ENCODE results near the gene CFAP45. TPM values are rescaled to one million over a fixed set of nuclear protein-coding genes. Genes with fewer than 3 reads are reported as not detected.

The CFAP45 gene
- total RNA-seq, 4 donors from 2014 or later = 0.97 to 3.6 (median 1.8) TPM; not detected in 1

- Histone ChIP-seq H3K36me3 (no peaks in the 10 kb centered on the region), H3K4me3 (peak overlapping the region; percentile 66 to 68), H3K9me3 (no peaks in the 10 kb centered on the region), H3K4me1 (no peaks in the 10 kb centered on the region), H3K27me3 (no peaks in the 10 kb centered on the region), H3K27ac (peak overlapping the region; percentile 92 to 94)
- DNase-seq = peak; percentile 82 to 84
- intact Hi-C loops (cut with DNase I; ENCODE audit: low total_unique reads) = no loop called here
- peak; percentile 71 to 82 for TF ChIP-seq POLR2A (IDR thresholded peaks at IDR 0.05)
- peak in 2 of 4 experiments; percentile 9 to 35 for TF ChIP-seq CTCF (IDR thresholded peaks at IDR 0.05)
Measured at GRCh38 chr1:159854693-159855192, 45.2 kb downstream of the CFAP45 start.

GRCh38 chr1:159854116-159854692, 45.8 kb downstream of the CFAP45 start:
- H3K4me3 ChIP-seq = peak overlapping the region; percentile 66 to 68
- peak; percentile 66 to 71 for DNase-seq
- peak overlapping the region; percentile 92 to 94 for H3K27ac ChIP-seq
- intact Hi-C loops (cut with DNase I; ENCODE audit: low total_unique reads) = no loop called here
- H3K36me3 ChIP-seq = no peaks in the 10 kb centered on the region
- no peaks in the 10 kb centered on the region for H3K27me3 ChIP-seq
- H3K9me3 ChIP-seq = no peaks in the 10 kb centered on the region
- H3K4me1 ChIP-seq = no peaks in the 10 kb centered on the region
- TF ChIP-seq CTCF (IDR thresholded peaks at IDR 0.05) (no peak), POLR2A (IDR thresholded peaks at IDR 0.05) (no peak)

GRCh38 chr1:159853417-159854115, 46.4 kb downstream of the CFAP45 start:
- no peaks in the 10 kb centered on the region for H3K27me3 ChIP-seq
- no peak for DNase-seq
- H3K4me3 ChIP-seq = peak overlapping the region; percentile 66 to 68
- H3K27ac ChIP-seq = peak overlapping the region; percentile 92 to 94
- no peak for TF ChIP-seq CTCF (IDR thresholded peaks at IDR 0.05)
- no peak for TF ChIP-seq POLR2A (IDR thresholded peaks at IDR 0.05)
- no peaks in the 10 kb centered on the region for H3K4me1 ChIP-seq
- no peaks in the 10 kb centered on the region for H3K9me3 ChIP-seq
- no peaks in the 10 kb centered on the region for H3K36me3 ChIP-seq
- intact Hi-C loops (cut with DNase I; ENCODE audit: low total_unique reads) = no loop called here

- DNase-seq = no peak
- no peaks in the 10 kb centered on the region for H3K27me3 ChIP-seq
- no peak overlapping the region for H3K4me3 ChIP-seq
- no peaks in the 10 kb centered on the region for H3K36me3 ChIP-seq
- TF ChIP-seq CTCF (IDR thresholded peaks at IDR 0.05) (no peak), POLR2A (IDR thresholded peaks at IDR 0.05) (no peak)
- intact Hi-C loops (cut with DNase I; ENCODE audit: low total_unique reads) = no loop called here
- H3K9me3 ChIP-seq = no peaks in the 10 kb centered on the region
- H3K27ac ChIP-seq = no peak overlapping the region
- no peaks in the 10 kb centered on the region for H3K4me1 ChIP-seq
Measured at GRCh38 chr1:159851407-159851806, 48.6 kb downstream of the CFAP45 start.
